H1 (cell line): ENCODE results near the gene ATP11A. TPM values are rescaled to one million over a fixed set of nuclear protein-coding genes. Genes with fewer than 3 reads are reported as not detected.

Experiments used
- CHD7 ChIP-seq: fragments of 300-600 bp; sonication (generic); IDR thresholded peaks from 2 replicates; pipeline ENCODE4 v1.7.1; 2012; ENCODE audit warnings: low read length, moderate library complexity, mild to moderate bottlenecking, inconsistent platforms; ENCODE audit not compliant: insufficient replicate concordance
- FOSL1 ChIP-seq: IDR thresholded peaks from 2 replicates; pipeline ENCODE4 v1.6.1; 2011; ENCODE audit warnings: mild to moderate bottlenecking, low read depth, low read length, moderate library complexity; ENCODE audit not compliant: insufficient read depth
- SUZ12 ChIP-seq: fragments of 200-600 bp; sonication (generic); IDR thresholded peaks from 2 replicates; pipeline ENCODE4 v1.6.1; 2012; ENCODE audit warnings: mild to moderate bottlenecking, inconsistent platforms, low read length, moderate library complexity, mixed read lengths
- TAF1 ChIP-seq: IDR thresholded peaks from 2 replicates; pipeline ENCODE4 v1.6.1; 2011; ENCODE audit warnings: mild to moderate bottlenecking, low read depth, low read length
- TBP ChIP-seq: IDR thresholded peaks from 2 replicates; pipeline ENCODE4 v1.6.1; 2011; ENCODE audit warnings: low read depth, low read length, improper control_type of control experiment
- polyA plus RNA-seq, 7 experiments: library from polyadenylated mRNA; depleted of rRNA in 3 of 7; stranded (reverse) in 5 of 7; unstranded in 2 of 7; fragments of >200 nt in 5 of 7; fragments of 200-250 nt in 2 of 7; gene quantifications; 1 replicate in 5 of 7; 2 replicates in 1 of 7; 4 replicates in 1 of 7; pipeline versions ENCODE4 v1.2.1 to v1.2.3, GENCODE V29; 2011 to 2013; ENCODE audit warnings: missing spikeins in 2 of 7, mixed read lengths in 2 of 7
- total RNA-seq: library from RNA; stranded (reverse); fragmentation: NEBNext Ultra II Directional; extraction: Animal tissue kit (Norgen Biotek cat#: 25700); gene quantifications from 2 replicates; pipeline ENCODE4 v1.2.1, GENCODE V29; 2021

Gene ATP11A
- total and polyA plus RNA-seq, 2 of the 8 experiments (the other 6 are each of a cell fraction or from before 2014, with no cell fraction given), result 28.8 to 72.9 TPM

GRCh38 chr13:112735791-112736190, 46.0 kb downstream of the ATP11A start (continued):
- TF ChIP-seq CHD7, result no peak
- TF ChIP-seq TAF1, result no peak
- no peak for TF ChIP-seq TBP
- no peak for TF ChIP-seq SUZ12
- no peak for TF ChIP-seq FOSL1
